GM21360 (cell line): Measurements from ENCODE around the gene LRRC28.

ENCODE experiments used
- ATAC-seq: cut with Tn5 transposase; IDR thresholded peaks from one replicate; pipeline ENCODE4 v1.9.1; 2021; ENCODE audit warnings: mild to moderate bottlenecking, moderate library complexity; ENCODE audit not compliant: unreplicated experiment

Gene LRRC28

GRCh38 chr15:99433026-99433756 lies 181.9 kb downstream of the LRRC28 start:
- ATAC-seq, result no peak

GRCh38 chr15:99433757-99434450 lies 182.6 kb downstream of the LRRC28 start:
- ATAC-seq, result no peak

GRCh38 chr15:99434506-99435112 lies 183.3 kb downstream of the LRRC28 start:
- no peak for ATAC-seq

GRCh38 chr15:99435113-99435695 lies 183.9 kb downstream of the LRRC28 start:
- ATAC-seq, result no peak

GRCh38 chr15:99435877-99436541 lies 184.7 kb downstream of the LRRC28 start:
- no peak for ATAC-seq

- ATAC-seq, result no peak
Observed at GRCh38 chr15:99436542-99437314, 185.4 kb downstream of the LRRC28 start.

- ATAC-seq, result no peak
Observed at GRCh38 chr15:99437315-99438223, 186.3 kb downstream of the LRRC28 start.

GRCh38 chr15:99438224-99438585 lies 186.9 kb downstream of the LRRC28 start:
- ATAC-seq, result no peak

- no peak for ATAC-seq
Observed at GRCh38 chr15:99438691-99439523, 187.6 kb downstream of the LRRC28 start.

- no peak for ATAC-seq
Observed at GRCh38 chr15:99439524-99439835, 188.2 kb downstream of the LRRC28 start.

- ATAC-seq, result no peak
Observed at GRCh38 chr15:99440029-99440428, 188.7 kb downstream of the LRRC28 start.
